Naive thymus-derived CD4-positive, alpha-beta T cell (primary cell): ENCODE data around the gene KRTAP5-6. TPM values are rescaled to one million over a fixed set of nuclear protein-coding genes. Genes with fewer than 3 reads are reported as not detected.

Experiments
- ATAC-seq: fragments of 150-1000 bp; cut with Tn5 transposase; 2 replicates; pipeline ENCODE4 v1.10.0; 2021; ENCODE audit warnings: mild to moderate bottlenecking, moderate library complexity
- CTCF ChIA-PET: fragments of 350-600 bp; sonication (Branson Sonifier 250); formaldehyde crosslinking; loops from one replicate; lab custom pipeline; 2021; ENCODE audit warnings: antibody characterized with exemption; lab: Charles Lee
- POLR2A ChIA-PET: fragments of 350-600 bp; sonication (Branson Sonifier 250); formaldehyde crosslinking; loops from one replicate; lab custom pipeline; 2021; ENCODE audit warnings: antibody characterized with exemption, inconsistent platforms; lab: Charles Lee
- DNase-seq, 9 donors: peaks; one replicate each; pipeline versions ENCODE4 v3.0.0 to v3.0.0-alpha.2; 2020 to 2022; ENCODE audit warnings: mixed read lengths in 1 of 9
- H3K27ac ChIP-seq: one replicate; pipeline ENCODE4 v1.7.0; 2013; ENCODE audit warnings: mild to moderate bottlenecking, low read depth, low read length, moderate library complexity
- H3K27me3 ChIP-seq, 2 donors: one replicate each; pipeline ENCODE4 v1.7.0; 2013; ENCODE audit warnings: low read length in 2 of 2, mild to moderate bottlenecking in 2 of 2, moderate library complexity in 2 of 2; ENCODE audit not compliant: control insufficient read depth in 2 of 2, insufficient read depth in 2 of 2
- H3K36me3 ChIP-seq, 3 experiments: 1 replicate in 2 of 3; 2 replicates in 1 of 3; pipeline ENCODE4 v1.7.0; 2013; ENCODE audit warnings: low read length in 3 of 3, mild to moderate bottlenecking in 3 of 3, moderate library complexity in 1 of 3; ENCODE audit not compliant: insufficient read depth in 3 of 3, control insufficient read depth in 2 of 3
- H3K4me1 ChIP-seq, 2 donors: one replicate each; pipeline ENCODE4 v1.7.0; 2013; ENCODE audit warnings: low read length in 2 of 2, mild to moderate bottlenecking in 2 of 2, moderate library complexity in 1 of 2; ENCODE audit not compliant: control insufficient read depth in 2 of 2, insufficient read depth in 2 of 2
- H3K4me3 ChIP-seq: 2 replicates; pipeline ENCODE4 v1.7.0; 2013; ENCODE audit warnings: mild to moderate bottlenecking, low read length
- H3K9me3 ChIP-seq, 3 experiments: 1 replicate in 2 of 3; 2 replicates in 1 of 3; pipeline ENCODE4 v1.7.0; 2013; ENCODE audit warnings: low read length in 3 of 3; ENCODE audit not compliant: control insufficient read depth in 2 of 3
- H3K27ac Mint-ChIP-seq, 9 donors: one replicate each; pipeline ENCODE4 v1.8.0; 2020 to 2022; ENCODE audit warnings: mixed read lengths in 9 of 9, mild to moderate bottlenecking in 8 of 9, moderate library complexity in 5 of 9, inconsistent platforms in 2 of 9
- H3K27me3 Mint-ChIP-seq, 5 donors: one replicate each; pipeline ENCODE4 v1.8.0; 2021 to 2022; ENCODE audit warnings: mixed read lengths in 5 of 5, mild to moderate bottlenecking in 1 of 5
- H3K36me3 Mint-ChIP-seq, 5 donors: one replicate each; pipeline ENCODE4 v1.8.0; 2020 to 2022; ENCODE audit warnings: mixed read lengths in 5 of 5, mild to moderate bottlenecking in 3 of 5, inconsistent platforms in 1 of 5
- H3K4me1 Mint-ChIP-seq, 7 donors: one replicate each; pipeline ENCODE4 v1.8.0; 2020 to 2022; ENCODE audit warnings: mixed read lengths in 7 of 7, mild to moderate bottlenecking in 3 of 7, inconsistent platforms in 1 of 7
- H3K4me3 Mint-ChIP-seq, 10 donors: one replicate each; pipeline ENCODE4 v1.8.0; 2020 to 2022; ENCODE audit warnings: mild to moderate bottlenecking in 10 of 10, mixed read lengths in 10 of 10, moderate library complexity in 6 of 10, inconsistent platforms in 2 of 10
- H3K9me3 Mint-ChIP-seq, 11 donors: one replicate each; pipeline ENCODE4 v1.8.0; 2020 to 2022; ENCODE audit warnings: mixed read lengths in 11 of 11, mild to moderate bottlenecking in 4 of 11, inconsistent platforms in 1 of 11, moderate library complexity in 1 of 11
- intact Hi-C, 2 donors: fragments of 100-400 bp; cut with micrococcal nuclease; formaldehyde crosslinking; loops; one replicate each; pipeline ENCODE4 v1.15.1; 2023
- polyA plus RNA-seq, 2 donors: library from polyadenylated mRNA; unstranded; fragments of 300-500 nt; fragmentation: Illumina TruSeq; gene quantifications; one replicate each; pipeline ENCODE4 v1.2.3, GENCODE V29; 2021
- total RNA-seq, 6 experiments: library from RNA in 5 of 6; stranded (reverse) in 5 of 6; gene quantifications; 1 replicate in 5 of 6; 2 replicates in 1 of 6; pipeline ENCODE4 v1.2.3 and lab custom pipeline; 2021 to 2026

The KRTAP5-6 gene
- total and polyA plus RNA-seq, 7 experiments from 2014 or later = not detected

GRCh38 chr11:1702506-1702905, 5.5 kb downstream of the KRTAP5-6 start:
- peaks cover 0 to 13% (median 0%) of the 10 kb centered on the region in 5 donors for H3K27me3 Mint-ChIP-seq

GRCh38 chr11:1703146-1703545, 6.2 kb downstream of the KRTAP5-6 start:
- intact Hi-C loops = no loop called here
- no peak for DNase-seq
- no peak overlapping the region for H3K27ac ChIP-seq
- H3K27me3 Mint-ChIP-seq = peaks cover 0 to 14% (median 0%) of the 10 kb centered on the region in 5 donors
- ChIA-PET CTCF (interaction anchor here (0.7 kb wide), 1 partner anchor 299 kb away, joined by 3 read pairs; no protein-coding TSS in a partner anchor), POLR2A (no interaction called here)
- no peaks in the 10 kb centered on the region for H3K27me3 ChIP-seq
- H3K4me1 Mint-ChIP-seq = peaks cover 9 to 22% (median 18%) of the 10 kb centered on the region in 7 donors
- no peak overlapping the region for H3K4me3 Mint-ChIP-seq
- H3K36me3 ChIP-seq = no peaks in the 10 kb centered on the region
- H3K27ac Mint-ChIP-seq = no peak overlapping the region
- H3K36me3 Mint-ChIP-seq = peaks cover 0 to 12% (median 2%) of the 10 kb centered on the region in 5 donors
- peaks cover 0 to 17% (median 0%) of the 10 kb centered on the region in 3 experiments for H3K9me3 ChIP-seq
- no peak for ATAC-seq
- no peak overlapping the region for H3K4me3 ChIP-seq
- H3K9me3 Mint-ChIP-seq = peaks cover 0 to 23% (median 10%) of the 10 kb centered on the region in 11 donors
- H3K4me1 ChIP-seq = peaks cover 4 to 12% of the 10 kb centered on the region in 2 donors

More at GRCh38 chr11:1702506-1702905, 5.5 kb downstream of the KRTAP5-6 start:
- Histone ChIP-seq H3K4me3 (no peak overlapping the region), H3K4me1 (peaks cover 4 to 12% of the 10 kb centered on the region in 2 donors), H3K36me3 (no peaks in the 10 kb centered on the region), H3K27me3 (no peaks in the 10 kb centered on the region), H3K9me3 (peaks cover 0 to 17% (median 0%) of the 10 kb centered on the region in 3 experiments), H3K27ac (no peak overlapping the region)
- Mint-ChIP-seq H3K27ac (no peak overlapping the region), H3K4me1 (peaks cover 9 to 22% (median 20%) of the 10 kb centered on the region in 7 donors), H3K4me3 (no peak overlapping the region), H3K36me3 (peaks cover 0 to 12% (median 2%) of the 10 kb centered on the region in 5 donors), H3K9me3 (peaks cover 0 to 23% (median 10%) of the 10 kb centered on the region in 11 donors)
- DNase-seq = no peak
- CTCF ChIA-PET = interaction anchor here (2.7 kb wide), 1 partner anchor 130 kb away, joined by 14 read pairs; no protein-coding TSS in a partner anchor
- POLR2A ChIA-PET = no interaction called here
- intact Hi-C loops = no loop called here
- no peak for ATAC-seq

GRCh38 chr11:1705126-1706052, 8.4 kb downstream of the KRTAP5-6 start:
- ATAC-seq (no peak), DNase-seq (no peak)
- Mint-ChIP-seq H3K4me3 (peak overlapping the region in 1 of 10 donors; percentile 48), H3K27ac (peak overlapping the region in 1 of 9 donors; percentile 63), H3K4me1 (peaks cover 9 to 18% (median 17%) of the 10 kb centered on the region in 7 donors), H3K27me3 (peaks cover 0 to 8% (median 0%) of the 10 kb centered on the region in 5 donors), H3K36me3 (peaks cover 0 to 12% (median 2%) of the 10 kb centered on the region in 5 donors), H3K9me3 (peaks cover 0 to 20% (median 10%) of the 10 kb centered on the region in 11 donors)
- CTCF ChIA-PET = interaction anchor here (3.2 kb wide), 1 partner anchor 127 kb away, joined by 16 read pairs; no protein-coding TSS in a partner anchor
- Histone ChIP-seq H3K27me3 (no peaks in the 10 kb centered on the region), H3K4me3 (no peak overlapping the region), H3K27ac (no peak overlapping the region), H3K9me3 (peaks cover 0 to 17% (median 0%) of the 10 kb centered on the region in 3 experiments), H3K36me3 (no peaks in the 10 kb centered on the region), H3K4me1 (peaks cover 4 to 12% of the 10 kb centered on the region in 2 donors)
- POLR2A ChIA-PET = interaction anchor here (0.6 to 0.7 kb wide), 2 partner anchors 151 to 187 kb away, joined by 3 to 6 read pairs; no protein-coding TSS in a partner anchor
- intact Hi-C loops = loop anchor here in 1 of 2 donors (1.0 kb wide), 1 partner anchor 127 kb away; no protein-coding TSS in a partner anchor

GRCh38 chr11:1706634-1707400, 9.8 kb downstream of the KRTAP5-6 start:
- ChIA-PET CTCF (interaction anchor here (0.7 to 3.2 kb wide), 5 partner anchors 13 to 445 kb away, joined by 3 to 16 read pairs (median 7); no protein-coding TSS in a partner anchor), POLR2A (no interaction called here)
- Histone ChIP-seq H3K4me1 (no peaks in the 10 kb centered on the region), H3K27ac (no peak overlapping the region), H3K36me3 (no peaks in the 10 kb centered on the region), H3K27me3 (no peaks in the 10 kb centered on the region), H3K4me3 (no peak overlapping the region), H3K9me3 (peaks cover 0 to 12% (median 0%) of the 10 kb centered on the region in 3 experiments)
- peaks cover 0 to 9% (median 4%) of the 10 kb centered on the region in 7 donors for H3K4me1 Mint-ChIP-seq
- peaks cover 0 to 8% (median 4%) of the 10 kb centered on the region in 11 donors for H3K9me3 Mint-ChIP-seq
- ATAC-seq (peak; percentile 57), DNase-seq (peak in 3 of 9 donors; percentile 11 to 29 (median 24))
- H3K27me3 Mint-ChIP-seq = peaks cover 0 to 8% (median 0%) of the 10 kb centered on the region in 5 donors
- H3K27ac Mint-ChIP-seq = no peak overlapping the region
- intact Hi-C loops = loop anchor here in 1 of 2 donors (1.0 kb wide), 1 partner anchor 125 kb away; no protein-coding TSS in a partner anchor
- H3K4me3 Mint-ChIP-seq = no peak overlapping the region
- peaks cover 0 to 5% (median 0%) of the 10 kb centered on the region in 5 donors for H3K36me3 Mint-ChIP-seq

- peaks cover 0 to 9% (median 0%) of the 10 kb centered on the region in 7 donors for H3K4me1 Mint-ChIP-seq
- no peak overlapping the region for H3K4me3 ChIP-seq
- intact Hi-C loops = no loop called here
- ATAC-seq = no peak
- H3K9me3 ChIP-seq = peaks cover 0 to 4% (median 0%) of the 10 kb centered on the region in 3 experiments
- H3K4me3 Mint-ChIP-seq = no peak overlapping the region
- no peak overlapping the region for H3K27ac Mint-ChIP-seq
- H3K4me1 ChIP-seq = no peaks in the 10 kb centered on the region
- H3K36me3 Mint-ChIP-seq = no peaks in the 10 kb centered on the region
- POLR2A ChIA-PET = no interaction called here
- peaks cover 0 to 4% (median 0%) of the 10 kb centered on the region in 11 donors for H3K9me3 Mint-ChIP-seq
- H3K27ac ChIP-seq = no peak overlapping the region
- H3K27me3 Mint-ChIP-seq = peaks cover 0 to 7% (median 0%) of the 10 kb centered on the region in 5 donors
- H3K27me3 ChIP-seq = no peaks in the 10 kb centered on the region
- CTCF ChIA-PET = interaction anchor here (0.7 to 3.2 kb wide), 4 partner anchors 8 to 444 kb away, joined by 3 to 16 read pairs (median 10); no protein-coding TSS in a partner anchor
- no peaks in the 10 kb centered on the region for H3K36me3 ChIP-seq
- no peak for DNase-seq
Observed at GRCh38 chr11:1707751-1708150, 10.8 kb downstream of the KRTAP5-6 start.
